K562 (cell line): ENCODE data around the gene TOR1AIP2. TPM values are rescaled to one million over a fixed set of nuclear protein-coding genes. Genes with fewer than 3 reads are reported as not detected.

Experiments
- ATAC-seq: fragments of 200-7000 bp; cut with Tn5 transposase; 3 replicates; pipeline ENCODE4 v1.9.1; 2020; ENCODE audit warnings: moderate library complexity
- BruUV-seq: library from RNA; stranded (reverse); fragments of 400-500 nt; replicated peaks from 2 replicates; lab custom pipeline; 2021; lab: Mats Ljungman, UMichigan
- CTCF ChIA-PET: fragments of 300-600 bp; formaldehyde crosslinking; extraction: SDS; loops from one replicate; lab custom pipeline; 2021; ENCODE audit warnings: low intra/inter-chr PET ratio; lab: Yijun Ruan, JAX
- POLR2A ChIA-PET: fragments of 300-600, 350-650 bp; sonication (Branson Sonifier 250); formaldehyde crosslinking; extraction: SDS; loops from one replicate; lab custom pipeline; 2021; ENCODE audit warnings: antibody characterized with exemption, inconsistent platforms; lab: Yijun Ruan, JAX
- DNase-seq, 4 experiments: peaks; one replicate each; pipeline versions ENCODE4 v3.0.0 to v3.0.0-alpha.2; 2011 to 2018; ENCODE audit warnings: low spot score in 3 of 4, mixed read lengths in 3 of 4; ENCODE audit errors: extremely low read depth in 1 of 4
- FAIRE-seq: peaks from 2 replicates; lab custom pipeline; 2011; peaks lifted over from hg19 to GRCh38; lab: Jason Lieb, UNC
- H2AFZ ChIP-seq: 2 replicates; pipeline ENCODE4 v1.6.0; 2011; ENCODE audit warnings: low read depth, low read length, control low read depth, inconsistent platforms
- H3K27ac ChIP-seq: fragments of 200-600 bp; 3 replicates; pipeline ENCODE4 v1.8.0; 2011; ENCODE audit warnings: low read depth, mild to moderate bottlenecking, control low read depth, inconsistent platforms, low read length, moderate library complexity, mixed read lengths; ENCODE audit errors: extremely low read depth
- H3K27me3 ChIP-seq, 2 experiments: fragments of 300-600 bp in 1 of 2; 2 replicates in 1 of 2; 3 replicates in 1 of 2; pipeline versions ENCODE4 v1.6.0 to v1.8.0; 2011; ENCODE audit warnings: inconsistent platforms in 2 of 2, low read length in 2 of 2, mild to moderate bottlenecking in 1 of 2, mixed read lengths in 1 of 2, moderate library complexity in 1 of 2; ENCODE audit not compliant: control insufficient read depth in 2 of 2, insufficient read depth in 2 of 2
- H3K36me3 ChIP-seq: fragments of 300-600 bp; 3 replicates; pipeline ENCODE4 v1.8.0; 2011; ENCODE audit warnings: mild to moderate bottlenecking, low read length, inconsistent platforms; ENCODE audit not compliant: control insufficient read depth, insufficient read depth
- H3K4me1 ChIP-seq, 2 experiments: fragments of 200-600 bp in 1 of 2; replicated peaks in 1 of 2; 2 replicates in 1 of 2; 3 replicates in 1 of 2; pipeline versions ENCODE4 v1.5.1 to v1.8.0; 2011; ENCODE audit warnings: inconsistent platforms in 2 of 2, low read length in 2 of 2, mild to moderate bottlenecking in 1 of 2, mixed read lengths in 1 of 2, moderate library complexity in 1 of 2; ENCODE audit not compliant: control insufficient read depth in 2 of 2, insufficient read depth in 2 of 2
- H3K4me2 ChIP-seq: 2 replicates; pipeline ENCODE4 v1.6.1; 2011; ENCODE audit warnings: low read length, control low read depth, inconsistent platforms, mixed read lengths; ENCODE audit not compliant: insufficient read depth
- H3K4me3 ChIP-seq: fragments of 200-600 bp; sonication (generic), shearing (Covaris generic); 2 replicates; pipeline ENCODE4 v1.5.1; 2016; ENCODE audit warnings: control low read depth, inconsistent platforms
- H3K79me2 ChIP-seq: fragments of 200-600 bp; 3 replicates; pipeline ENCODE4 v1.8.0; 2011; ENCODE audit warnings: low read length, inconsistent platforms; ENCODE audit not compliant: control insufficient read depth, insufficient read depth
- H3K9ac ChIP-seq, 2 experiments: 2 replicates each; pipeline versions ENCODE4 v1.6.0 to v1.6.1; 2011; ENCODE audit warnings: low read depth in 2 of 2, low read length in 2 of 2, control low read depth in 1 of 2, inconsistent platforms in 1 of 2, mild to moderate bottlenecking in 1 of 2, mixed read lengths in 1 of 2; ENCODE audit not compliant: insufficient read depth in 1 of 2
- H3K9me1 ChIP-seq: one replicate; pipeline ENCODE4 v1.6.0; 2011; ENCODE audit warnings: inconsistent platforms, mild to moderate bottlenecking, low read length, moderate library complexity; ENCODE audit not compliant: control insufficient read depth, insufficient read depth
- H3K9me3 ChIP-seq: replicated peaks from 2 replicates; pipeline ENCODE4 v1.5.1; 2011; ENCODE audit warnings: low read depth, low read length, inconsistent platforms; ENCODE audit not compliant: control insufficient read depth, insufficient read depth
- H4K20me1 ChIP-seq: replicated peaks from 2 replicates; pipeline ENCODE4 v1.6.1; 2011; ENCODE audit warnings: low read length, inconsistent platforms, mixed read lengths; ENCODE audit not compliant: control insufficient read depth, insufficient read depth
- ADNP ChIP-seq: fragments of 200-800 bp; sonication (Bioruptor generic); IDR thresholded peaks from 2 replicates; pipeline ENCODE4 v1.6.1; 2016; ENCODE audit warnings: missing genetic modification characterization, missing compliant biosample characterization
- CBFB ChIP-seq: sonication (generic); formaldehyde crosslinking; IDR thresholded peaks from 2 replicates; pipeline ENCODE4 v1.4.0; 2020; ENCODE audit warnings: mild to moderate bottlenecking, missing genetic modification reagents
- EGR1 ChIP-seq: fragments of 450-650 bp; conservative IDR thresholded peaks from 2 replicates; pipeline ENCODE4 v1.6.1; 2017; ENCODE audit warnings: mild to moderate bottlenecking
- FOXK1 ChIP-seq: sonication (generic); formaldehyde crosslinking; IDR thresholded peaks from 2 replicates; pipeline ENCODE4 v1.8.0; 2022; ENCODE audit warnings: missing genetic modification reagents, mild to moderate bottlenecking, borderline replicate concordance
- KHSRP ChIP-seq: fragments of 450-650 bp; IDR thresholded peaks from 2 replicates; pipeline ENCODE4 v1.6.1; 2017
- MEF2A ChIP-seq: IDR thresholded peaks from 2 replicates; pipeline ENCODE4 v1.6.1; 2011; ENCODE audit warnings: low read depth, mild to moderate bottlenecking, low read length, moderate library complexity; ENCODE audit not compliant: control insufficient read depth
- MTA1 ChIP-seq: fragments of 450-650 bp; IDR thresholded peaks from 2 replicates; pipeline ENCODE4 v1.6.1; 2017; ENCODE audit warnings: borderline replicate concordance
- SMAD4 ChIP-seq: fragments of 250-450 bp; sonication (Bioruptor Pico); conservative IDR thresholded peaks from 2 replicates; pipeline ENCODE4 v1.8.0; 2021; ENCODE audit warnings: inconsistent platforms, mild to moderate bottlenecking, moderate library complexity
- THRAP3 ChIP-seq: fragments of 450-650 bp; IDR thresholded peaks from 2 replicates; pipeline ENCODE4 v1.6.1; 2016; ENCODE audit warnings: mild to moderate bottlenecking, inconsistent platforms, borderline replicate concordance
- ZBTB17 ChIP-seq: fragments of 450-650 bp; formaldehyde crosslinking; IDR thresholded peaks from 2 replicates; pipeline ENCODE4 v1.4.0; 2020; ENCODE audit warnings: mild to moderate bottlenecking
- ZKSCAN3 ChIP-seq: fragments of 250-450 bp; sonication (Bioruptor Pico); IDR thresholded peaks from 2 replicates; pipeline ENCODE4 v1.4.0; 2020
- ZNF311 ChIP-seq: fragments of 250-450 bp; sonication (Bioruptor Pico); IDR thresholded peaks from 2 replicates; pipeline ENCODE4 v1.4.0; 2020; ENCODE audit warnings: mild to moderate bottlenecking, moderate library complexity
- ZNF436 ChIP-seq: fragments of 250-450, 450-650 bp; sonication (Bioruptor Pico); formaldehyde crosslinking; IDR thresholded peaks from 2 replicates; pipeline ENCODE4 v1.7.0; 2020; ENCODE audit warnings: mild to moderate bottlenecking
- WGBS: fragments of 100-300 bp; shearing (Covaris generic); methylation state at CpG from one replicate; pipeline ENCODE4 v1.1.6; 2016; ENCODE audit warnings: low coverage, mixed read lengths; ENCODE audit not compliant: insufficient coverage; ENCODE audit errors: missing lambda C conversion rate; 5-methylcytosine and 5-hydroxymethylcytosine counted together
- in situ Hi-C: fragments of 300-500 bp; cut with MboI; formaldehyde crosslinking; loops from 4 replicates; pipeline ENCODE4 v1.15.0; 2018; ENCODE audit warnings: inconsistent platforms, mixed read lengths
- intact Hi-C: fragments of 100-400 bp; cut with micrococcal nuclease; formaldehyde crosslinking; loops from 2 replicates; pipeline ENCODE4 v1.14.2; 2022
- polyA plus RNA-seq, 8 experiments: library from polyadenylated mRNA; depleted of rRNA in 4 of 8; stranded (reverse) in 5 of 8; unstranded in 3 of 8; fragments of >200 nt; fragmentation: Nextera tagmentation in 2 of 8; fragmentation: Illumina TruSeq in 1 of 8; extraction: Ambion mirVana in 2 of 8; extraction: Trizol in 1 of 8; gene quantifications; 2 replicates each; pipeline versions ENCODE4 v1.2.1 to v1.2.3, GENCODE V29; 2011 to 2014; ENCODE audit warnings: inconsistent platforms in 1 of 8, missing spikeins in 1 of 8
- total RNA-seq, 7 experiments: library from RNA; depleted of rRNA in 6 of 7; stranded (reverse); fragments of >200 nt in 6 of 7; fragmentation: Illumina TruSeq in 2 of 7; extraction: Trizol in 2 of 7; gene quantifications; 2 replicates each; pipeline versions ENCODE4 v1.2.1 to v1.2.3, GENCODE V29; 2011 to 2021; ENCODE audit warnings: low replicate concordance in 1 of 7
- TF ChIP-seq, protein P1 (sequence below): fragments of 250-450 bp; sonication (Bioruptor Pico); IDR thresholded peaks from 2 replicates; pipeline ENCODE4 v1.6.1; 2021; ENCODE audit warnings: mild to moderate bottlenecking

Gene TOR1AIP2
- total and polyA plus RNA-seq, 9 of the 15 experiments (the other 6 are each of a cell fraction or from before 2014, with no cell fraction given) = 16.7 to 122 (median 41.4) TPM

DNA sequence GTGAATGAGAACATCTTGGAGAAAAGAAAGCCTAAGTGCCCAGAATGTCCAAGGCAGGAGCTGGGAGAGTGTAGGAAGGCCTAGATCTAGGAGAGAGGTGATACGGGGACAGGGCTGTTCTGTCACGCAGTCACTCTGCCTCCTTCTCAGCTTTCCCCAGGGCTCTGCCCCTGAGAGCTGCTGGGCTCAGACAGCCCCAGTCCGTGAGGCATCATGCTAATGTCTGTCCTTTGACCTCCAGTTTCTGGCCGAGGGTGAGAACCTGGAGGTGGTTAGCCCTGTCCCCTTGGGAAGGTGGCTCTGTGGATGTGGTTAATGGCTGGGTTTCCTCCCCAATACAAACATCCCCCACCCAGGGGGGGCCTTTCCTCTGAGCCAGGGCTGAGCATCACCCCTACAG is 71.3 kb downstream of the TOR1AIP2 start:
- POLR2A ChIA-PET = no interaction called here
- 3% methylated on average over 4 of the region's 4 CpGs for WGBS
- ATAC-seq (no peak), FAIRE-seq (no peak)
- CTCF ChIA-PET = no interaction called here
- intact Hi-C loops (no loop called here), in situ Hi-C loops (loop anchor here (10.0 kb wide), 1 partner anchor 562 kb away; no protein-coding TSS in a partner anchor)
- no peaks in the 10 kb centered on the region for H3K79me2 ChIP-seq
- no peak overlapping the region for H3K4me3 ChIP-seq
- peaks cover 0 to 4% of the 10 kb centered on the region in 2 experiments; a peak in 1 of 5 replicates for H3K4me1 ChIP-seq
- no peak overlapping the region for H3K9ac ChIP-seq
- H2AFZ ChIP-seq = no peak overlapping the region
- no peak overlapping the region for H3K4me2 ChIP-seq
- no peaks in the 10 kb centered on the region for H3K9me3 ChIP-seq
- no peaks in the 10 kb centered on the region for H3K9me1 ChIP-seq
- no peaks in the 10 kb centered on the region for H3K36me3 ChIP-seq
- BruUV-seq = no TSS peak
- H3K27me3 ChIP-seq = peaks cover 19 to 64% of the 10 kb centered on the region in 2 experiments
- no peak overlapping the region for H3K27ac ChIP-seq
- TF ChIP-seq ZNF436 (CRISPR knock-in tag) (no peak), SMAD4 (no peak), MEF2A (no peak), KHSRP (no peak), THRAP3 (no peak), ZBTB17 (CRISPR knock-in tag) (no peak), ZNF311 (CRISPR knock-in tag) (no peak), EGR1 (no peak), ZKSCAN3 (CRISPR knock-in tag) (no peak), FOXK1 (CRISPR knock-in tag) (no peak), MTA1 (no peak), ADNP (tag) (no peak), CBFB (CRISPR knock-in tag) (no peak)
- TF ChIP-seq, protein P1, sequence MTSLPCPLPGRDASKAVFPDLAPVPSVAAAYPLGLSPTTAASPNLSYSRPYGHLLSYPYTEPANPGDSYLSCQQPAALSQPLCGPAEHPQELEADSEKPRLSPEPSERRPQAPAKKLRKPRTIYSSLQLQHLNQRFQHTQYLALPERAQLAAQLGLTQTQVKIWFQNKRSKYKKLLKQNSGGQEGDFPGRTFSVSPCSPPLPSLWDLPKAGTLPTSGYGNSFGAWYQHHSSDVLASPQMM (CRISPR knock-in tag) = no peak
- TF ChIP-seq, all 486 proteins: peak for 0
- peaks cover 13% of the 10 kb centered on the region; the same call in 1 of the 2 replicates for H4K20me1 ChIP-seq
- DNase-seq = no peak
